ENCODE data around the gene BFAR. TPM values are rescaled to one million over a fixed set of nuclear protein-coding genes. Genes with fewer than 3 reads are reported as not detected.

The BFAR gene
- total RNA-seq, 1 experiment from 2014 or later = 55.8 TPM

DNA sequence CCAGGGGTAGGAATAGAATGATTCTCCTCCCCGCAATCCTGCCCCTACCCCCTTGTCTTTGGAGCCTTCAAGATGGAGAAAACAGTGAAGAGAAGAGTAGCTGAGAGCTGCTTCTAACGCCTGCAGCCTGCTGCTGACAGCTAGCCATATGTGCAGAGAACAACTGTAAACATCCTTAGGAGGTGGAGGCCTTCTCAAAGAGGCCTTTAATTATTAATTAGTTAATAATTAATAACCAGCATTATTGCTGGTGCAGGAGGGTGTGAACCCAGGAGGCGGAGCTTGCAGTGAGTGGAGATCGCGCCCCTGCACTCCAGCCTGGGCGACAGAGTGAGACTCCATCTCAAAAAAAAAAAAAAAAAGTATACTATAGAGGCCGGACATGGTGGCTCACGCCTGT, 8.5 kb downstream of the BFAR start:
- Histone ChIP-seq H2AFZ (ENCODE audit: low read length) (no peak overlapping the region), H3K79me2 (ENCODE audit: low read length) (peaks cover 89% of the 10 kb centered on the region), H4K20me1 (ENCODE audit: insufficient read depth, low read depth, low read length) (peaks cover 45% of the 10 kb centered on the region), H3K4me3 (ENCODE audit: low read length) (no peak overlapping the region), H3K27ac (ENCODE audit: low read length) (no peak overlapping the region), H3K27me3 (ENCODE audit: low read length) (no peaks in the 10 kb centered on the region), H3K36me3 (ENCODE audit: insufficient read depth, low read length) (peaks cover 23% of the 10 kb centered on the region), H3K4me1 (ENCODE audit: low read length) (no peaks in the 10 kb centered on the region), H3K9ac (ENCODE audit: low read length) (no peak overlapping the region), H3K9me2 (replicated peaks; ENCODE audit: insufficient read depth, low read length) (no peaks in the 10 kb centered on the region), H3K4me2 (ENCODE audit: low read depth, low read length, poor library complexity, severe bottlenecking) (no peak overlapping the region), H3K9me3 (ENCODE audit: low read length) (no peaks in the 10 kb centered on the region)
- no peak for DNase-seq

DNA sequence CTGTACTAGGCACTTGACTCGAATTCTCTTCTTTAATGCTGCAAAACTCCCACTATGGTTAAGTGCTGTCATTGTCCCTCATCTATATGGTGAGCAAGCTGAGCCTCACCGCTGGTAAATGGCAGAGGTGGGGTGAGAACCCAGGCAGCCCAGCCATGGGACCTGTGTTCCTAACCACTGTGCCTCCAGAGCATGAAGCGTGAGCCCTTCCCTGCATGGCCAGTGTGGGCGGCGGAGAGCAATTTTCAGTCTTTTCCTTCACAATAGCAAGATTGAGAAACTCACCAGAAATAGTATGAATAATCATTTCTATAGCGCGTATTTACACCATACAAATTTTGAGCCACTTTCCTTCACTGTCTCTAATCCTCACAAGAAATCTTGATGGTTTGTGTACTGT, 9.2 kb downstream of the BFAR start:
- Histone ChIP-seq H3K4me1 (ENCODE audit: low read length) (no peaks in the 10 kb centered on the region), H3K4me3 (ENCODE audit: low read length) (no peak overlapping the region), H3K9ac (ENCODE audit: low read length) (no peak overlapping the region), H3K79me2 (ENCODE audit: low read length) (peaks cover 81% of the 10 kb centered on the region), H3K27me3 (ENCODE audit: low read length) (no peaks in the 10 kb centered on the region), H3K9me2 (replicated peaks; ENCODE audit: insufficient read depth, low read length) (no peaks in the 10 kb centered on the region), H3K4me2 (ENCODE audit: low read depth, low read length, poor library complexity, severe bottlenecking) (no peak overlapping the region), H2AFZ (ENCODE audit: low read length) (no peak overlapping the region), H3K9me3 (ENCODE audit: low read length) (no peaks in the 10 kb centered on the region), H3K36me3 (ENCODE audit: insufficient read depth, low read length) (peaks cover 23% of the 10 kb centered on the region), H4K20me1 (ENCODE audit: insufficient read depth, low read depth, low read length) (peaks cover 44% of the 10 kb centered on the region), H3K27ac (ENCODE audit: low read length) (no peak overlapping the region)
- no peak for DNase-seq

- Histone ChIP-seq H3K4me2 (ENCODE audit: low read depth, low read length, poor library complexity, severe bottlenecking) (no peak overlapping the region), H3K4me1 (ENCODE audit: low read length) (no peaks in the 10 kb centered on the region), H3K27me3 (ENCODE audit: low read length) (no peaks in the 10 kb centered on the region), H3K9me3 (ENCODE audit: low read length) (no peaks in the 10 kb centered on the region), H3K36me3 (ENCODE audit: insufficient read depth, low read length) (peaks cover 41% of the 10 kb centered on the region), H3K4me3 (ENCODE audit: low read length) (no peak overlapping the region), H4K20me1 (ENCODE audit: insufficient read depth, low read depth, low read length) (0 out of 2 replicates have a peak, but pooled peaks cover 3% of the 10 kb centered on the region), H3K9me2 (replicated peaks; ENCODE audit: insufficient read depth, low read length) (no peaks in the 10 kb centered on the region), H3K27ac (ENCODE audit: low read length) (no peak overlapping the region), H3K9ac (ENCODE audit: low read length) (no peak overlapping the region), H2AFZ (ENCODE audit: low read length) (no peak overlapping the region), H3K79me2 (ENCODE audit: low read length) (peaks cover 26% of the 10 kb centered on the region)
- DNase-seq = no peak
These were observed 17.1 kb downstream of the BFAR start for GRCh38 chr16:14649816-14650215.

DNA sequence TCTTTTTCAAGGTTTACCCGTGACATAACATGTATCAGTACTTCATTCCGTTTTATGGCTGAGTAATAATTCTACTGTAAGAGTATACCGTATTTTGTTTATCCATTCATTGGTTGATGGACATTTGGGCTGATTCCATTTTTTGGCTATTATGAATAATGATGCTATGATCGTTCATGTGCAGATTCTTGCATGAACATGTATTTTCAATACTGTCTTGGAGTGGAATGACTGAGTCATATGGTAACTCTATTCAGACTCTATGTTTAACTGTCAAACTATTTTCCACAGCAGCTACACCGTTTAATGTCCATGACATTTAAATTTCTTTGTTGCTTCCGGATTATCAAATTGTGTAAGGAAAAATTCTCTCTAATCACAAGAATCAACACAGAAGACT, 17.9 kb downstream of the BFAR start:
- DNase-seq = no peak
- Histone ChIP-seq H3K27ac (ENCODE audit: low read length) (no peak overlapping the region), H3K9ac (ENCODE audit: low read length) (no peak overlapping the region), H3K9me2 (replicated peaks; ENCODE audit: insufficient read depth, low read length) (no peaks in the 10 kb centered on the region), H3K36me3 (ENCODE audit: insufficient read depth, low read length) (peaks cover 39% of the 10 kb centered on the region), H3K4me2 (ENCODE audit: low read depth, low read length, poor library complexity, severe bottlenecking) (no peak overlapping the region), H4K20me1 (ENCODE audit: insufficient read depth, low read depth, low read length) (no peaks in the 10 kb centered on the region), H3K79me2 (ENCODE audit: low read length) (peaks cover 18% of the 10 kb centered on the region), H2AFZ (ENCODE audit: low read length) (no peak overlapping the region), H3K4me3 (ENCODE audit: low read length) (no peak overlapping the region), H3K27me3 (ENCODE audit: low read length) (no peaks in the 10 kb centered on the region), H3K9me3 (ENCODE audit: low read length) (no peaks in the 10 kb centered on the region), H3K4me1 (ENCODE audit: low read length) (no peaks in the 10 kb centered on the region)

- Histone ChIP-seq H3K36me3 (ENCODE audit: insufficient read depth, low read length) (peaks cover 38% of the 10 kb centered on the region), H3K79me2 (ENCODE audit: low read length) (peaks cover 13% of the 10 kb centered on the region), H3K9ac (ENCODE audit: low read length) (no peak overlapping the region), H3K4me2 (ENCODE audit: low read depth, low read length, poor library complexity, severe bottlenecking) (no peak overlapping the region), H3K27me3 (ENCODE audit: low read length) (no peaks in the 10 kb centered on the region), H2AFZ (ENCODE audit: low read length) (no peak overlapping the region), H3K9me2 (replicated peaks; ENCODE audit: insufficient read depth, low read length) (no peaks in the 10 kb centered on the region), H3K27ac (ENCODE audit: low read length) (no peak overlapping the region), H3K4me3 (ENCODE audit: low read length) (no peak overlapping the region), H3K4me1 (ENCODE audit: low read length) (peaks cover 4% of the 10 kb centered on the region), H3K9me3 (ENCODE audit: low read length) (no peaks in the 10 kb centered on the region), H4K20me1 (ENCODE audit: insufficient read depth, low read depth, low read length) (no peaks in the 10 kb centered on the region)
- DNase-seq = no peak
These were observed 20.0 kb downstream of the BFAR start for GRCh38 chr16:14652726-14653125.

- Histone ChIP-seq H3K4me3 (ENCODE audit: low read length) (peak overlapping the region; percentile 31; the same call in 1 of the 2 replicates), H3K79me2 (ENCODE audit: low read length) (no peaks in the 10 kb centered on the region), H3K9ac (ENCODE audit: low read length) (peak overlapping the region; percentile 60), H3K4me2 (ENCODE audit: low read depth, low read length, poor library complexity, severe bottlenecking) (peak overlapping the region; percentile 46), H3K27ac (ENCODE audit: low read length) (peak overlapping the region; percentile 89), H2AFZ (ENCODE audit: low read length) (no peak overlapping the region), H3K36me3 (ENCODE audit: insufficient read depth, low read length) (peaks cover 23% of the 10 kb centered on the region), H3K27me3 (ENCODE audit: low read length) (no peaks in the 10 kb centered on the region), H3K9me2 (replicated peaks; ENCODE audit: insufficient read depth, low read length) (no peaks in the 10 kb centered on the region), H4K20me1 (ENCODE audit: insufficient read depth, low read depth, low read length) (no peaks in the 10 kb centered on the region), H3K9me3 (ENCODE audit: low read length) (no peaks in the 10 kb centered on the region), H3K4me1 (ENCODE audit: low read length) (peaks cover 13% of the 10 kb centered on the region)
- DNase-seq = peak; percentile 83
These were observed 25.3 kb downstream of the BFAR start for GRCh38 chr16:14658063-14658462.

- peaks cover 33% of the 10 kb centered on the region for H3K36me3 ChIP-seq (ENCODE audit: insufficient read depth, low read length)
- H2AFZ ChIP-seq (ENCODE audit: low read length) = no peak overlapping the region
- H3K79me2 ChIP-seq (ENCODE audit: low read length) = no peaks in the 10 kb centered on the region
- H3K4me3 ChIP-seq (ENCODE audit: low read length) = no peak overlapping the region
- DNase-seq = no peak
- no peaks in the 10 kb centered on the region for H3K9me2 ChIP-seq (replicated peaks; ENCODE audit: insufficient read depth, low read length)
- H3K4me2 ChIP-seq (ENCODE audit: low read depth, low read length, poor library complexity, severe bottlenecking) = no peak overlapping the region
- no peaks in the 10 kb centered on the region for H4K20me1 ChIP-seq (ENCODE audit: insufficient read depth, low read depth, low read length)
- H3K4me1 ChIP-seq (ENCODE audit: low read length) = peaks cover 9% of the 10 kb centered on the region
- no peaks in the 10 kb centered on the region for H3K27me3 ChIP-seq (ENCODE audit: low read length)
- no peak overlapping the region for H3K27ac ChIP-seq (ENCODE audit: low read length)
- no peak overlapping the region for H3K9ac ChIP-seq (ENCODE audit: low read length)
- H3K9me3 ChIP-seq (ENCODE audit: low read length) = no peaks in the 10 kb centered on the region
These were observed 34.9 kb downstream of the BFAR start for GRCh38 chr16:14667347-14668266.

GRCh38 chr16:14668556-14669223, 35.9 kb downstream of the BFAR start:
- H3K4me3 ChIP-seq (ENCODE audit: low read length) = no peak overlapping the region
- H3K36me3 ChIP-seq (ENCODE audit: insufficient read depth, low read length) = peaks cover 31% of the 10 kb centered on the region
- peaks cover 12% of the 10 kb centered on the region for H3K4me1 ChIP-seq (ENCODE audit: low read length)
- no peaks in the 10 kb centered on the region for H3K9me2 ChIP-seq (replicated peaks; ENCODE audit: insufficient read depth, low read length)
- no peak overlapping the region for H3K27ac ChIP-seq (ENCODE audit: low read length)
- DNase-seq = no peak
- no peaks in the 10 kb centered on the region for H3K9me3 ChIP-seq (ENCODE audit: low read length)
- no peak overlapping the region for H3K4me2 ChIP-seq (ENCODE audit: low read depth, low read length, poor library complexity, severe bottlenecking)
- no peaks in the 10 kb centered on the region for H3K79me2 ChIP-seq (ENCODE audit: low read length)
- H2AFZ ChIP-seq (ENCODE audit: low read length) = no peak overlapping the region
- no peak overlapping the region for H3K9ac ChIP-seq (ENCODE audit: low read length)
- no peaks in the 10 kb centered on the region for H4K20me1 ChIP-seq (ENCODE audit: insufficient read depth, low read depth, low read length)
- no peaks in the 10 kb centered on the region for H3K27me3 ChIP-seq (ENCODE audit: low read length)

Measured in Karpas-422 (cell line).